B cell (primary cell): ENCODE measurements around the gene PPP1R7. TPM values are rescaled to one million over a fixed set of nuclear protein-coding genes. Genes with fewer than 3 reads are reported as not detected.

Source experiments
- ATAC-seq: fragments of 200-7000 bp; cut with Tn5 transposase; one replicate; pipeline ENCODE4 v1.10.0; 2021; ENCODE audit warnings: low read depth, mild to moderate bottlenecking, moderate number of reproducible peaks, moderate library complexity
- CTCF ChIA-PET: fragments of 350-600 bp; sonication (Branson Sonifier 250); formaldehyde crosslinking; loops from one replicate; lab custom pipeline; 2021; ENCODE audit warnings: antibody characterized with exemption, inconsistent platforms; lab: Charles Lee
- POLR2A ChIA-PET: fragments of 350-600 bp; sonication (Branson Sonifier 250); formaldehyde crosslinking; loops from one replicate; lab custom pipeline; 2021; ENCODE audit warnings: antibody characterized with exemption; lab: Charles Lee
- DNase-seq: peaks from one replicate; pipeline ENCODE4 v3.0.0; 2013
- H2AFZ ChIP-seq: 2 replicates; pipeline ENCODE4 v1.6.1; 2012; ENCODE audit warnings: mild to moderate bottlenecking, low read depth, low read length; ENCODE audit not compliant: insufficient read depth, poor library complexity, severe bottlenecking
- H3K27ac ChIP-seq, 2 donors: 1 replicate in 1 of 2; 2 replicates in 1 of 2; pipeline ENCODE4 v1.5.1; 2012 to 2013; ENCODE audit warnings: low read length in 2 of 2, mild to moderate bottlenecking in 2 of 2, moderate library complexity in 1 of 2
- H3K27me3 ChIP-seq, 4 experiments: fragments of 200-600 bp in 1 of 4; sonication (generic) in 1 of 4; replicated peaks in 1 of 4; 1 replicate in 2 of 4; 2 replicates in 2 of 4; pipeline versions ENCODE4 v1.6.1 to v1.7.0; 2013 to 2016; ENCODE audit warnings: low read length in 3 of 4, mild to moderate bottlenecking in 2 of 4, mixed read lengths in 1 of 4, moderate library complexity in 1 of 4; ENCODE audit not compliant: insufficient read depth in 4 of 4, control insufficient read depth in 3 of 4; ENCODE audit errors: control extremely low read depth in 1 of 4
- H3K36me3 ChIP-seq, 2 experiments: replicated peaks in 1 of 2; 1 replicate in 1 of 2; 2 replicates in 1 of 2; pipeline versions ENCODE4 v1.6.1 to v1.7.1; 2013; ENCODE audit warnings: low read length in 1 of 2; ENCODE audit not compliant: insufficient read depth in 2 of 2, control insufficient read depth in 1 of 2; ENCODE audit errors: control extremely low read depth in 1 of 2, extremely low read depth in 1 of 2
- H3K4me1 ChIP-seq, 2 donors: fragments of 200-600 bp in 1 of 2; sonication (generic) in 1 of 2; 1 replicate in 1 of 2; 2 replicates in 1 of 2; pipeline versions ENCODE4 v1.5.1 to v1.6.1; 2013 to 2017; ENCODE audit warnings: low read length in 2 of 2; ENCODE audit not compliant: control insufficient read depth in 2 of 2, insufficient read depth in 2 of 2
- H3K4me2 ChIP-seq: replicated peaks from 2 replicates; pipeline ENCODE3; 2012; ENCODE audit warnings: mild to moderate bottlenecking, low read depth, low read length; ENCODE audit not compliant: poor library complexity, severe bottlenecking
- H3K4me3 ChIP-seq, 5 experiments: fragments of 200-600 bp in 1 of 5; sonication (generic) in 1 of 5; 1 replicate in 3 of 5; 2 replicates in 2 of 5; pipeline versions ENCODE4 v1.5.1 to v1.7.0; 2011 to 2016; ENCODE audit warnings: low read length in 4 of 5, mild to moderate bottlenecking in 4 of 5, low read depth in 2 of 5, control low read depth in 1 of 5, moderate library complexity in 1 of 5; ENCODE audit not compliant: insufficient read depth in 1 of 5; ENCODE audit errors: control extremely low read depth in 1 of 5, extremely low read depth in 1 of 5
- H3K79me2 ChIP-seq: fragments of 200-600 bp; sonication (generic); one replicate; pipeline ENCODE4 v1.6.0; 2016; ENCODE audit warnings: low read length; ENCODE audit not compliant: control insufficient read depth, insufficient read depth
- H3K9ac ChIP-seq: fragments of 200-600 bp; sonication (generic); 2 replicates; pipeline ENCODE4 v1.6.1; 2017; ENCODE audit warnings: mild to moderate bottlenecking, low read length, moderate library complexity
- H3K9me3 ChIP-seq, 3 donors: one replicate each; pipeline versions ENCODE4 v1.6.1 to v1.7.1; 2013; ENCODE audit warnings: low read length in 2 of 3; ENCODE audit not compliant: control insufficient read depth in 2 of 3, insufficient read depth in 1 of 3; ENCODE audit errors: control extremely low read depth in 1 of 3
- H4K20me1 ChIP-seq: 2 replicates; pipeline ENCODE4 v1.6.0; 2012; ENCODE audit warnings: mild to moderate bottlenecking, low read length; ENCODE audit not compliant: insufficient read depth, control insufficient read depth, poor library complexity, severe bottlenecking
- H3K27ac Mint-ChIP-seq: one replicate; pipeline ENCODE4 v1.8.0; 2021; ENCODE audit warnings: mixed read lengths
- H3K27me3 Mint-ChIP-seq: one replicate; pipeline ENCODE4 v1.8.0; 2021; ENCODE audit warnings: mixed read lengths
- H3K4me1 Mint-ChIP-seq: one replicate; pipeline ENCODE4 v1.8.0; 2021; ENCODE audit warnings: mixed read lengths
- H3K4me3 Mint-ChIP-seq: one replicate; pipeline ENCODE4 v1.8.0; 2021; ENCODE audit warnings: mixed read lengths
- H3K9me3 Mint-ChIP-seq: one replicate; pipeline ENCODE4 v1.8.0; 2022; ENCODE audit warnings: mixed read lengths; ENCODE audit not compliant: insufficient read depth
- CTCF ChIP-seq: fragments of 200-600 bp; IDR thresholded peaks from one replicate; pipeline ENCODE4 v1.8.0; 2022; ENCODE audit warnings: antibody characterized with exemption, mild to moderate bottlenecking
- EZH2 ChIP-seq: IDR thresholded peaks from 2 replicates; pipeline ENCODE4 v1.6.1; 2012; ENCODE audit warnings: borderline replicate concordance, low read depth, mild to moderate bottlenecking, moderate library complexity, low read length; ENCODE audit not compliant: insufficient read depth, poor library complexity, severe bottlenecking
- WGBS: methylation state at CpG from one replicate; pipeline ENCODE4 v1.1.5; 2013; ENCODE audit warnings: missing lambda C conversion rate; ENCODE audit not compliant: insufficient coverage; 5-methylcytosine and 5-hydroxymethylcytosine counted together
- intact Hi-C: fragments of 100-400 bp; cut with micrococcal nuclease; formaldehyde crosslinking; loops from one replicate; pipeline ENCODE4 v1.10.0; 2022
- polyA plus RNA-seq: library from polyadenylated mRNA; depleted of rRNA; stranded (reverse); fragments of >200 nt; gene quantifications from 2 replicates; pipeline ENCODE4 v1.2.3, GENCODE V29; 2012
- total RNA-seq, 2 donors: library from RNA; stranded (reverse); fragments of 120-200 nt in 1 of 2; gene quantifications; 1 replicate in 1 of 2; 2 replicates in 1 of 2; pipeline versions ENCODE4 v1.2.3 to v1.2.4, GENCODE V29; 2013 to 2022

The PPP1R7 gene
- total and polyA plus RNA-seq, 2 donors (not counting 1 experiment from before 2014, with no cell fraction given), result 37.7 to 50.9 TPM

GRCh38 chr2:241123816-241124536, 26.3 kb upstream of the PPP1R7 start:
- Histone ChIP-seq H3K4me2 (no peak overlapping the region), H3K36me3 (peaks cover 5 to 27% of the 10 kb centered on the region in 2 experiments), H2AFZ (no peak overlapping the region), H4K20me1 (no peaks in the 10 kb centered on the region), H3K4me1 (peaks cover 33 to 48% of the 10 kb centered on the region in 2 donors), H3K9ac (no peak overlapping the region), H3K4me3 (no peak overlapping the region), H3K27ac (no peak overlapping the region), H3K79me2 (peaks cover 4% of the 10 kb centered on the region), H3K9me3 (peaks cover 0 to 7% (median 1%) of the 10 kb centered on the region in 3 donors), H3K27me3 (no peaks in the 10 kb centered on the region)
- no peaks in the 10 kb centered on the region for H3K9me3 Mint-ChIP-seq
- intact Hi-C loops, result no loop called here
- H3K27me3 Mint-ChIP-seq, result no peaks in the 10 kb centered on the region
- TF ChIP-seq CTCF (no peak), EZH2 (no peak)
- ATAC-seq (no peak), DNase-seq (no peak)
- H3K4me1 Mint-ChIP-seq, result peaks cover 42% of the 10 kb centered on the region
- H3K4me3 Mint-ChIP-seq, result peak overlapping the region; percentile 52
- 92% methylated on average over 9 of the region's 16 CpGs for WGBS
- H3K27ac Mint-ChIP-seq, result peak overlapping the region; percentile 84
- CTCF ChIA-PET, result interaction anchor here (0.5 to 2.0 kb wide), 4 partner anchors 27 to 754 kb away, joined by 3 to 6 read pairs (median 4); partner anchors contain the start of gene PPP1R7
- POLR2A ChIA-PET, result interaction anchor here (0.6 to 1.6 kb wide), 4 partner anchors 12 to 25 kb away, joined by 3 to 7 read pairs (median 4); partner anchors contain the start of genes MTERF4 and PASK

- no peaks in the 10 kb centered on the region for H3K9me3 Mint-ChIP-seq
- H3K36me3 ChIP-seq, result peaks cover 3 to 24% of the 10 kb centered on the region in 2 experiments
- ATAC-seq (no peak), DNase-seq (peak; percentile 63)
- H3K4me3 Mint-ChIP-seq, result peak overlapping the region; percentile 67
- no peaks in the 10 kb centered on the region for H3K27me3 ChIP-seq
- H3K9ac ChIP-seq, result no peak overlapping the region
- intact Hi-C loops, result loop anchor here (2.0 kb wide), 2 partner anchors 23 to 47 kb away; partner anchors contain the start of gene MTERF4
- no peak overlapping the region for H2AFZ ChIP-seq
- peaks cover 44 to 61% of the 10 kb centered on the region in 2 donors for H3K4me1 ChIP-seq
- H4K20me1 ChIP-seq, result no peaks in the 10 kb centered on the region
- peak overlapping the region; percentile 54 for H3K4me2 ChIP-seq
- TF ChIP-seq EZH2 (no peak), CTCF (no peak)
- ChIA-PET CTCF (no interaction called here), POLR2A (interaction anchor here (1.9 kb wide), 1 partner anchor 16 kb away, joined by 9 read pairs; no protein-coding TSS in a partner anchor)
- H3K27ac ChIP-seq, result peak overlapping the region; percentile 94 to 97
- peaks cover 0 to 12% (median under 1%) of the 10 kb centered on the region in 3 donors for H3K9me3 ChIP-seq
- peak overlapping the region; percentile 99 for H3K27ac Mint-ChIP-seq
- H3K4me1 Mint-ChIP-seq, result peaks cover 53% of the 10 kb centered on the region
- H3K27me3 Mint-ChIP-seq, result no peaks in the 10 kb centered on the region
- 93% methylated on average over 10 of the region's 13 CpGs for WGBS
- peak overlapping the region in 1 of 5 experiments; percentile 10 for H3K4me3 ChIP-seq
- H3K79me2 ChIP-seq, result peaks cover 4% of the 10 kb centered on the region
Observed at GRCh38 chr2:241125626-241126025, 24.6 kb upstream of the PPP1R7 start.
